Measurements from ENCODE around the gene APEH.

DNA sequence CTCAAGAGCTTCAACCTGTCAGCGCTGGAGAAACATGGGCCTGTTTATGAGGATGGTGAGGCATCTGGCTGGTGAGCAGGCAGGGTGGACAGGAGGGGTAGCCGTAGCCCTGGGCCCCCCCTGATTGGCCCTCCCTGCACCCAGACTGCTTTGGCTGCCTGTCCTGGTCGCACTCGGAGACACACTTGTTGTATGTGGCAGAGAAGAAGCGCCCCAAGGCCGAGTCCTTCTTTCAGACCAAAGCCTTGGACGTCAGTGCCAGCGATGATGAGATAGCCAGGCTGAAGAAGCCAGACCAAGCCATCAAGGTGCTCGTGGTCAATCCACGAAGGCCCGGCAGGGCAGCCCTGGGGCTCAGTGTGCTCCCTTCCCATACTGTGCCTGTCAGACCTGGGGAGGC is 1.8 kb downstream of the APEH start:
- TF ChIP-seq, protein P1, sequence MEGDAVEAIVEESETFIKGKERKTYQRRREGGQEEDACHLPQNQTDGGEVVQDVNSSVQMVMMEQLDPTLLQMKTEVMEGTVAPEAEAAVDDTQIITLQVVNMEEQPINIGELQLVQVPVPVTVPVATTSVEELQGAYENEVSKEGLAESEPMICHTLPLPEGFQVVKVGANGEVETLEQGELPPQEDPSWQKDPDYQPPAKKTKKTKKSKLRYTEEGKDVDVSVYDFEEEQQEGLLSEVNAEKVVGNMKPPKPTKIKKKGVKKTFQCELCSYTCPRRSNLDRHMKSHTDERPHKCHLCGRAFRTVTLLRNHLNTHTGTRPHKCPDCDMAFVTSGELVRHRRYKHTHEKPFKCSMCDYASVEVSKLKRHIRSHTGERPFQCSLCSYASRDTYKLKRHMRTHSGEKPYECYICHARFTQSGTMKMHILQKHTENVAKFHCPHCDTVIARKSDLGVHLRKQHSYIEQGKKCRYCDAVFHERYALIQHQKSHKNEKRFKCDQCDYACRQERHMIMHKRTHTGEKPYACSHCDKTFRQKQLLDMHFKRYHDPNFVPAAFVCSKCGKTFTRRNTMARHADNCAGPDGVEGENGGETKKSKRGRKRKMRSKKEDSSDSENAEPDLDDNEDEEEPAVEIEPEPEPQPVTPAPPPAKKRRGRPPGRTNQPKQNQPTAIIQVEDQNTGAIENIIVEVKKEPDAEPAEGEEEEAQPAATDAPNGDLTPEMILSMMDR (conservative IDR thresholded peaks at IDR 0.05; ENCODE audit: low read depth, low read length), result no peak
- TF ChIP-seq CEBPB (IDR thresholded peaks at IDR 0.05; ENCODE audit: low read depth, low read length) (no peak), POLR2A (IDR thresholded peaks at IDR 0.05; ENCODE audit: low read depth, low read length) (no peak), SMC3 (IDR thresholded peaks at IDR 0.05; ENCODE audit: low read depth, low read length) (no peak)
- TF ChIP-seq, protein P2, sequence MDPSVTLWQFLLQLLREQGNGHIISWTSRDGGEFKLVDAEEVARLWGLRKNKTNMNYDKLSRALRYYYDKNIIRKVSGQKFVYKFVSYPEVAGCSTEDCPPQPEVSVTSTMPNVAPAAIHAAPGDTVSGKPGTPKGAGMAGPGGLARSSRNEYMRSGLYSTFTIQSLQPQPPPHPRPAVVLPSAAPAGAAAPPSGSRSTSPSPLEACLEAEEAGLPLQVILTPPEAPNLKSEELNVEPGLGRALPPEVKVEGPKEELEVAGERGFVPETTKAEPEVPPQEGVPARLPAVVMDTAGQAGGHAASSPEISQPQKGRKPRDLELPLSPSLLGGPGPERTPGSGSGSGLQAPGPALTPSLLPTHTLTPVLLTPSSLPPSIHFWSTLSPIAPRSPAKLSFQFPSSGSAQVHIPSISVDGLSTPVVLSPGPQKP (IDR thresholded peaks at IDR 0.05; ENCODE audit: borderline replicate concordance, low read depth, low read length), result no peak
